Fibroblast of pulmonary artery (primary cell): ENCODE measurements around the gene TBX18.

Experiments used
- DNase-seq: peaks from one replicate; pipeline ENCODE4 v3.0.0-alpha.2; 2010; ENCODE audit warnings: low read depth
- H3K4me3 ChIP-seq: replicated peaks from 2 replicates; pipeline ENCODE4 v1.5.1; 2011; ENCODE audit warnings: low read depth, mild to moderate bottlenecking, control low read depth, low read length, moderate library complexity
- TF ChIP-seq, protein P1 (sequence below): IDR thresholded peaks from 2 replicates; pipeline ENCODE4 v1.5.1; 2011; ENCODE audit warnings: mild to moderate bottlenecking, control low read depth, low read length, inconsistent platforms; ENCODE audit errors: missing control alignments

The TBX18 gene

DNA sequence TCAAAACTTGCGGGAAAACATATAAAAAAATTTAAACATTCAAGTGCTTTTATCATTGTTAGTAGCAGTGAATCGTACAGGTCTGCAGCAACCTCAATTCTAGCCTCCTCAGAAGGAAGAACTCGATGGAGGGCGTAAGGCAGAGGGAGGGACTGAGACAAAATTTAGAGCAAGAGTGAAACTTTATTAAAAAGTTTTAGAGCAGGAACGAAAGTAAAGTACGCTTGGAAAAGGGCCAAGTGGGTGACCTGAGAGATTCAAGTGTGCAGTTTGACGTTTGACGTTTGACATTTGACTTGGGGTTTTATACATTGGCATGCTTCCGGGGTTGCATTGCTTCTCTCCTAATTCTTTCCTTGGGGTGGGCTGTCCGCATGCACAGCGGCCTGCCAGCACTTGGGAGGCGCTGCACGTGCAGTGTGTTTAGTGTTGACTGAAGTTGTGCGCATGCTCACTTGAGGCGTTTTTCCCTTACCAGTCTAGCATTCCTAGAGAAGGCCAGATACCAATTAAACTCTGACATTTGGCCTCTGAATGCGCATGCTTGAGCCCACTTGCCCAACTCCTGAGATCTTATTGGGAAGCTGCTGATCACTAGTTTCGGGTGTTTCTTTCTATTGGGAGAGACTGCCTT is 82.6 kb downstream of the TBX18 start:
- H3K4me3 ChIP-seq: no peak overlapping the region
- no peak for DNase-seq
- TF ChIP-seq, protein P1, sequence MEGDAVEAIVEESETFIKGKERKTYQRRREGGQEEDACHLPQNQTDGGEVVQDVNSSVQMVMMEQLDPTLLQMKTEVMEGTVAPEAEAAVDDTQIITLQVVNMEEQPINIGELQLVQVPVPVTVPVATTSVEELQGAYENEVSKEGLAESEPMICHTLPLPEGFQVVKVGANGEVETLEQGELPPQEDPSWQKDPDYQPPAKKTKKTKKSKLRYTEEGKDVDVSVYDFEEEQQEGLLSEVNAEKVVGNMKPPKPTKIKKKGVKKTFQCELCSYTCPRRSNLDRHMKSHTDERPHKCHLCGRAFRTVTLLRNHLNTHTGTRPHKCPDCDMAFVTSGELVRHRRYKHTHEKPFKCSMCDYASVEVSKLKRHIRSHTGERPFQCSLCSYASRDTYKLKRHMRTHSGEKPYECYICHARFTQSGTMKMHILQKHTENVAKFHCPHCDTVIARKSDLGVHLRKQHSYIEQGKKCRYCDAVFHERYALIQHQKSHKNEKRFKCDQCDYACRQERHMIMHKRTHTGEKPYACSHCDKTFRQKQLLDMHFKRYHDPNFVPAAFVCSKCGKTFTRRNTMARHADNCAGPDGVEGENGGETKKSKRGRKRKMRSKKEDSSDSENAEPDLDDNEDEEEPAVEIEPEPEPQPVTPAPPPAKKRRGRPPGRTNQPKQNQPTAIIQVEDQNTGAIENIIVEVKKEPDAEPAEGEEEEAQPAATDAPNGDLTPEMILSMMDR: no peak

DNA sequence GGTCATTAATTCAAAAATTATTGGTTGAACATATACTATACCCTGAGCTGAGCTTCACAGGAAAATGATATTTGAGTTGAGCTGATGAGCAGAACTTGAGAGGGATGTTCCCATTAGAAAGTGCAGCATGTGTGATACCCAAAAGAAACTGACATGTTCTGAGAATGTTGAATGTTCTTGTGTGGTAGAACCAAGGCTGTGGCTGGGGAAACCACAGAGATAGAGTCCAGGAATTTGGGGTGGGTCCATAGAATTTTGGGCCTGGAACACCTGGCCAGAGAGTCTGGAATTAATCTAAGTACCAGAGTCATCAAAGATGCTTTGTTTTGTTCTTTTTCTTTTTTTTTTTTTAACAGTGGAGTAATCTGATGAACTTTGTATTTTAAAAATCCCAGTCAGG is 88.7 kb downstream of the TBX18 start:
- TF ChIP-seq, protein P1: no peak
- no peak for DNase-seq
- H3K4me3 ChIP-seq: no peak overlapping the region

DNA sequence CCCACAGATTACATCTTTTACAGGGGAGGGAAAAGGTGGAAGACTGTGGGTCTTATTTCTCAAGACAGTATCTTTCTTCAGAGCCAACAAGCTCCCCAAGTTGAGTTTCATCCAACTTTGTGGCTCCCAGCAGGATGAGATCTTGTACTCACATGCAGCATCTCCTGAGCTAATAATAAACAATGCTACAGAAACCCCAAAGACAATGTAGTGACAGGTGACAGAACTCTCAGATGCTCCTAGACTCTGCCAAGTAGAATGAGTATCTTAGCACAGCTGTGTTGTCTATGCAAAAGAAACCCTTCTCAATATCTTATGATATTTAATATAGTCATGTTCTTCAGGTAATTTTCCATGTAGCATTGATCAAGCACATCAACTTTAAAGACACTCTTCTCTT is 90.0 kb downstream of the TBX18 start:
- no peak overlapping the region for H3K4me3 ChIP-seq
- DNase-seq: no peak
- TF ChIP-seq, protein P1: no peak

DNA sequence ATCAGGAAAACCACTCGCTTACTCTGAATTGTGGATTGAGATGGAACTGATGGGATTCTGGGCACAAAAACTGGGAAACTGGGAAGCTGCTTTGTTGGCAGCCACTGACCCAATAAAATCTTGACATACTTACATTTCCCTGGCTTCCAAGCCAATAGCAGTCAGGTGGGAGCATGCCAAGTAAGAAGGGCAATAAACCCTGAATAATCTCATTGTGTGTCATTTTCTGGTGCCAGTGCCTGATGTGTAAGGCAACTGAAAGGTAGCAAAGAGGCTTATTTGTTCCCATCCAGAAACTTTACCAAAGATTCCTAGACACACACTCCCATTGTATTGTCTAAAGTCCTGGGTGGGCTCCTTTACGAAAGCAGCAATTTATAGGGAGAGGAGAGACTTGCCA is 93.2 kb downstream of the TBX18 start:
- TF ChIP-seq, protein P1: no peak
- no peak overlapping the region for H3K4me3 ChIP-seq
- no peak for DNase-seq

- H3K4me3 ChIP-seq: no peak overlapping the region
- TF ChIP-seq, protein P1: no peak
- no peak for DNase-seq
Observed at GRCh38 chr6:84669945-84670344, 94.5 kb downstream of the TBX18 start.

DNA sequence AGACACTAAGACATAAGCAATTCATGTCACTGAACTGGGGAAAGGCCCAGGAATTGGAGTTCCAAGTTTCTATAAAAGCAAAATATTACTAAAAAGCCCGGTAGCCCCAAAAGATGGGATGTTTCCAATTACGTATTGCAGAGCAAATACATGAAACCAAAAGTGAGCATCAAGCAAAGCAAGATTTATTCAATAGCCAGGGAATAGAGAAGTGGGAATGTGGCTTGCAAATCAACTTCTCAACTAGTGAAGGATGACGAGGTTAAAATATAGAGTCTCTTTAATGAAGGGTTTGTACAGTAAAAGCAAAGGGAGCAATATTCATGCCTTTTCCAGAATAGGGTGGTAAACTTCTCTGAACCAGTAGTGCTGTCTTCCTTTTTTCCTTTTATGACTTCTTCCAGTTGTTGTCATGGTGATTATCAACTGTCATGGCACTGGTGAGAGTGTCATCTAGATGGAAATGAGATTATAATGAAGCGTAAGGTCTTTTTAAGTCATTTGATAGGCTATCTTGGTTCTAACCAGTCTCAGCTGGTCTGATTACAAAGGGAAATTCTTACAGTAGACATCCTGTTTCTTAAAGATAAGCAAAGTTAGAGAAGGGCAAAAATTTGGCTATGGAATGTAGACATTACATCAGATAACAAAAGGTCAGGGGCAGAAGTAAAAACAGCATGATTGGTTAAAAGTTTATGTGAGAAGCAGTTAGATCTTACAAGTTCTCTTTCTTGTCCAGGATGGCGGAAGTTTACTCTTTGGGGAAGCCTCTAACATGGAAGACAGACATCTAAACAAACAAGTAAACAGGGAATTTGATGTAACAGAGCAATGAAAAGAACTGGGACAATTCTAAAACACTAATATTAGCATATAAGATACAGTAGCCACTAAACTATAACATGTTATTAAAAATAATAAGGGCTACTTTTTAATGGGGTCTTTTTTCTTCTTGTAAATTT is 96.9 kb downstream of the TBX18 start:
- no peak overlapping the region for H3K4me3 ChIP-seq
- no peak for DNase-seq
- TF ChIP-seq, protein P1: no peak
